Pancreas (tissue), 10 donors: Measurements from ENCODE around the gene TSEN15. TPM values are rescaled to one million over a fixed set of nuclear protein-coding genes. Genes with fewer than 3 reads are reported as not detected.

Experiments used
- ATAC-seq, 4 donors: fragments of 200-7000 bp; cut with Tn5 transposase; one replicate each; pipeline versions ENCODE4 v1.8.0 to v1.9.1; 2020; ENCODE audit warnings: mild to moderate bottlenecking in 4 of 4, moderate library complexity in 4 of 4
- DNase-seq, 6 donors: peaks; one replicate each; pipeline ENCODE4 v3.0.0-alpha.2; 2020
- FAIRE-seq: peaks from 2 replicates; lab custom pipeline; 2012; peaks lifted over from hg19 to GRCh38; lab: Jason Lieb, UNC
- H3K27ac ChIP-seq, 4 donors: fragments of 200-600 bp; sonication (generic); 1 replicate in 3 of 4; 2 replicates in 1 of 4; pipeline versions ENCODE4 v1.5.0 to v1.8.0; 2020
- H3K27me3 ChIP-seq, 4 donors: fragments of 200-600 bp; one replicate each; pipeline ENCODE4 v1.8.0; 2021
- H3K36me3 ChIP-seq, 3 donors: fragments of 200-600 bp; sonication (generic) in 1 of 3; one replicate each; pipeline versions ENCODE4 v1.5.0 to v1.8.0; 2020 to 2021
- H3K4me1 ChIP-seq, 3 donors: fragments of 200-600 bp; one replicate each; pipeline ENCODE4 v1.8.0; 2021
- H3K4me3 ChIP-seq, 4 donors: fragments of 200-600 bp; sonication (generic) in 2 of 4; one replicate each; pipeline versions ENCODE4 v1.5.0 to v1.8.0; 2020 to 2021
- H3K9me3 ChIP-seq, 4 donors: fragments of 200-600 bp; one replicate each; pipeline ENCODE4 v1.8.0; 2021
- CTCF ChIP-seq, 4 donors: fragments of 200-600 bp; sonication (generic) in 3 of 4; IDR thresholded peaks; one replicate each; pipeline versions ENCODE4 v1.5.0 to v1.8.0; 2021; ENCODE audit warnings: antibody characterized with exemption in 4 of 4
- WGBS, 2 donors: extraction: QIAGEN DNeasy Blood & Tissue Kit; methylation state at CpG; one replicate each; pipeline ENCODE4 v1.1.7; 2013; 5-methylcytosine and 5-hydroxymethylcytosine counted together
- intact Hi-C, 3 donors: fragments of 100-400 bp; cut with DNase I; formaldehyde crosslinking; loops; one replicate each; pipeline versions ENCODE4 v1.11.1 to v1.14.2; 2022
- polyA plus RNA-seq, 2 donors: library from polyadenylated mRNA; stranded (reverse); fragments of 200-250 nt; gene quantifications; one replicate each; pipeline ENCODE4 v1.2.3, GENCODE V29; 2013
- total RNA-seq, 6 donors: library from RNA; stranded (reverse); fragmentation: NEBNext Ultra II Directional in 4 of 6; extraction: Animal tissue kit (Norgen Biotek cat#: 25700) in 4 of 6; gene quantifications; one replicate each; pipeline versions ENCODE4 v1.2.1 to v1.2.4, GENCODE V29; 2021 to 2023
- donor health status: healthy with polysubstance abuse.
- donor health status: DM: no; HTN: no; CAD: no; lungs with moderate emphysema.
- donor health status: DM: no; HTN: no; CAD: no.
- donor health status: control.
- donor health status: control.
- donor health status: Bipolar disorder and iron deficiency.
- donor health status: DM: yes; HTN: yes; CAD: no.
- donor health status: DM: no; HTN: no; CAD: no.
- donor health status: DM: no; HTN: no; CAD: no.
- donor health status: DM: yes; HTN: yes; CAD: no.

TSEN15 gene
- total and polyA plus RNA-seq, 8 donors = 5.8 to 15.4 (median 9.9) TPM

- Histone ChIP-seq H3K4me3 (no peak overlapping the region), H3K36me3 (no peaks in the 10 kb centered on the region), H3K9me3 (no peaks in the 10 kb centered on the region), H3K27me3 (no peaks in the 10 kb centered on the region), H3K4me1 (peaks cover 0 to 17% (median 9%) of the 10 kb centered on the region in 3 donors), H3K27ac (no peak overlapping the region)
- intact Hi-C loops = no loop called here
- ATAC-seq (peak; percentile 58 to 78 (median 72)), FAIRE-seq (no peak), DNase-seq (peak in 4 of 6 donors; percentile 51 to 56 (median 54))
- WGBS, 2 donors = 34% methylated on average over 2 of the region's 2 CpGs
- no peak for TF ChIP-seq CTCF (IDR thresholded peaks at IDR 0.05)
These were observed 28.9 kb upstream of the TSEN15 start for GRCh38 chr1:184022668-184023067.

- FAIRE-seq (no peak), DNase-seq (no peak), ATAC-seq (no peak)
- H3K4me1 ChIP-seq = peaks cover 0 to 17% (median 9%) of the 10 kb centered on the region in 3 donors
- H3K36me3 ChIP-seq = no peaks in the 10 kb centered on the region
- intact Hi-C loops = no loop called here
- H3K4me3 ChIP-seq = no peak overlapping the region
- no peak for TF ChIP-seq CTCF (IDR thresholded peaks at IDR 0.05)
- H3K27me3 ChIP-seq = no peaks in the 10 kb centered on the region
- no peaks in the 10 kb centered on the region for H3K9me3 ChIP-seq
- no peak overlapping the region for H3K27ac ChIP-seq
These were observed 28.4 kb upstream of the TSEN15 start for GRCh38 chr1:184023171-184023570.

- H3K4me3 ChIP-seq = no peak overlapping the region
- H3K27ac ChIP-seq = peak overlapping the region in 1 of 4 donors; percentile 1
- H3K36me3 ChIP-seq = no peaks in the 10 kb centered on the region
- FAIRE-seq = no peak
- peak in 1 of 6 donors; percentile 15 for DNase-seq
- WGBS, 2 donors = 36 to 52% methylated on average over 1 of the region's 1 CpG
- intact Hi-C loops = no loop called here
- no peaks in the 10 kb centered on the region for H3K27me3 ChIP-seq
- no peak for TF ChIP-seq CTCF (IDR thresholded peaks at IDR 0.05)
- peak; percentile 44 to 77 (median 54) for ATAC-seq
- peaks cover 0 to 17% (median 9%) of the 10 kb centered on the region in 3 donors for H3K4me1 ChIP-seq
- no peaks in the 10 kb centered on the region for H3K9me3 ChIP-seq
These were observed 26.3 kb upstream of the TSEN15 start for GRCh38 chr1:184025242-184025675.

DNA sequence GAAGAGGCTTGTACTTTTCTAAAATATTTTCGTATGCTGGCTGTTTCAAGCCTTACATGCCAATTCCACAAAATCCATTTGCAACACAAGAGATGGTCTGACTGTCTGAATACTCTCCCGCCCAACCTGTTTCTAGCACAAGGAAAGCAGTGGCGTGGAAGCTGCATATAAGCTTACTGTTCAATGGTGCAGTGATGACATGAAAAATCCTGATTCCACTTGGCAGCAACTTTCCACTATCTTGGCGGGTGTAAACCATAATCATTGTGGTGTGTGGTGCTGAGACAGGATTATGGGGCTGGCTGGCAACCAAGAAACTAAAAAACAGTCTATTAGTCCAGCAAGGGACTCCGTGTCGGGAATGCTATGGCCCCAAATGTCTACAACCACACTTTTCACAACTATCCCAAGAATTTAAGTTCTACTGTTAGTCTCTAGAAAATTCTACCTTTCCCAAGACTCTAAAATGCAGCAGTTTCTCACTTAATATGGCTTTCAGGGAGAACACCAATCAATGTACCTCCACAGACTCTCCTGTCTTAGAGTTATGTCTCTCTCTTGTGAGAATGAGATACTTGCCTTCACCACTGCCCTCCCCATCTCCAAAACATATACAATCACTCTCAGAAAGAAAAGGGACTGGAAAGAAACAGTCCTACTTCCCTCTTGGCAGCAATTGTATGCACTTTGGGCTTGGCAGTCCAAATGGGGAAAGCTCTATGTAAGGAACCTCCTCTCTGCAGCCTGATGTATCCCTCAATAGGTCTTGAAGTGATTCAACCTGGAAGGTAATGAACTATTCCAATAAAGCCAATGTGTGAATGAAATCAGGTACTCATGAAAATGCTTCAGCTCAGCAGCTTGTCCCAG, 23.5 kb upstream of the TSEN15 start:
- intact Hi-C loops = no loop called here
- ATAC-seq (no peak), DNase-seq (no peak), FAIRE-seq (no peak)
- peaks cover 0 to 5% (median 4%) of the 10 kb centered on the region in 3 donors for H3K4me1 ChIP-seq
- no peaks in the 10 kb centered on the region for H3K27me3 ChIP-seq
- H3K36me3 ChIP-seq = no peaks in the 10 kb centered on the region
- 76 to 85% methylated on average over 6 of the region's 6 CpGs for WGBS, 2 donors
- H3K4me3 ChIP-seq = no peak overlapping the region
- H3K9me3 ChIP-seq = no peaks in the 10 kb centered on the region
- no peak for TF ChIP-seq CTCF (IDR thresholded peaks at IDR 0.05)
- H3K27ac ChIP-seq = no peak overlapping the region
